GM11168 (cell line): ENCODE measurements around the gene PTPRN2.
"Not testable (repeated sequence)": the region's sequence is repeated elsewhere in the genome, so short reads cannot be mapped to it uniquely, and the experiment has no call there.

Experiments used
- in situ Hi-C: fragments of 300-500 bp; cut with MboI; formaldehyde crosslinking; loops from one replicate; pipeline ENCODE4 v1.12.0; 2022; ENCODE audit warnings: low sequenced_read_pairs; ENCODE audit not compliant: unreplicated experiment

PTPRN2 gene

DNA sequence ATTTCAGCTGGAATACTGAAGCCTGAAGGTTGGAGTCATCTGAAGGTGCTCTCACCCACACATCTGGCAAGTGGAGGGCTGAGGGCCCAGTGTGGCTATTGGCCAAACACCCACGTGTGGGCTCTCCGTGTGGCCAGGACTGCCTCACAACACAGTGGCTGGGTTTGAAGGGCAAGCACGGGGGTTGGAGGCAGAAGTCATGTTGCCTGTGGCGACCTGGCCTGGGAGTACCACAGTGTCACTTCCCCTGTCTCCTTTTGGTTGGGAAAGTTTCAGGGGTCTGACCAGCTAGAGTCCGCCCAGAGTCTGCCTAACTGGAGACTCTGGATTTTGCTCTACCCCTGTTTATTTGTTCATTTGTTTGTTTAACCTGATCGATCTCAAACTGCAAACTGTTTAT lies 1081.4 kb downstream of the PTPRN2 start:
- in situ Hi-C loops: no loop called here

DNA sequence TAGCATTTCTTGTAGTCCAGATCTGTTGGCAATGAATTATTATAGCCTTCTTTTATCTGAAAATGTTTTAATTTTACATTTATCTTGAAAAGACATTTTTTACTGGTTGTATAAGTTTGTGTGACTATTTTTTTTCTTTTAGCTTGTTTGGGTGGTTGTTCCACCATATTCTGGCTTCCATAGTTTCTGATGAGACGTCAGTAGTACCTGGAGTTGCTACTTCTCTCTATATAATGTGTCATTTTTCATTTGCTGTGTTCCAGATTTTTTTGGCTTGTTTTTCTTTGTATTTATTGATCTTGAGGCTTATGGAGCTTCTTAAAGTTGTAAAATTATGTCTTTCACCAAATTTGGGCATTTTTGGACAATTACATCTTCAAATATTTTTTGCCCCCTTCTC lies 1082.0 kb downstream of the PTPRN2 start:
- in situ Hi-C loops: no loop called here

DNA sequence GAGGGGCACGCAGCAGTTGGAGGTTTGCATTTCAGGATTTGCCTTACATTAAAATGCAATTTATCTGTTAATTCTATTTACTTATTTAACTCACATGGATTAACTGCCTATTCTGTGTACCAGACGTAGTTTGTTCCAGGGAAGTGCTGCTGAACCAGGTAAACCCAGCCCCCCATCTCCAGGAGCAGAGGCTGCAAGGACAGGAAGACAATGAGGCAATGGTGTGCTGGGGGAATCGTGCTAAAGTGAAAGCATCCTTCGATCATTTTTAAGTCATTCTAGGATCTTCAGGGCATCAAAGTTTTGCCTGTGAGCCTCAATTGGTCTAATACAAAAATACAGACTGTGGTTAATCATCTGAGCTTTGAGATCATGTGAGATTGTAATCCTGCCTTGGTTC lies 1084.4 kb downstream of the PTPRN2 start:
- in situ Hi-C loops: no loop called here

DNA sequence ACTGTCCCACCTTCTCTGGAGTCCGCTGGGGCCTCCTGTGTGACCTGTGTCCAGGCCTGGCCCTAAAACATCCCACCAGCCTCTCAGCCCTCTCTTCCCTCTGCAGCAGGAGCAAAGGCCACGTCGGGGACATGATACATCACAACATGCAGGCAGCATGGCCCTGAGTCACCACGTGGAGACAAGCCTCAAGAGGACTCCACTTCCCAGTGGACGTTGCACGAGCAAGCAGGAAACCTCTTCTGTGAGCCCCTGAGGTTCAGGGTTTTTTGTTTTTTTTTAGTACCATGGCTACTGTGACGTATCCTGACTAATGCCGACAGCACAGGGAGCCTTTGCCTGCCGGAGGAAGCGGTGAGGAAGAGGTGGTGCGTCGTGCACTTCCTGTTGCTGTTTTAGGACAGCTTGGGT lies 1084.9 kb downstream of the PTPRN2 start:
- in situ Hi-C loops: no loop called here

DNA sequence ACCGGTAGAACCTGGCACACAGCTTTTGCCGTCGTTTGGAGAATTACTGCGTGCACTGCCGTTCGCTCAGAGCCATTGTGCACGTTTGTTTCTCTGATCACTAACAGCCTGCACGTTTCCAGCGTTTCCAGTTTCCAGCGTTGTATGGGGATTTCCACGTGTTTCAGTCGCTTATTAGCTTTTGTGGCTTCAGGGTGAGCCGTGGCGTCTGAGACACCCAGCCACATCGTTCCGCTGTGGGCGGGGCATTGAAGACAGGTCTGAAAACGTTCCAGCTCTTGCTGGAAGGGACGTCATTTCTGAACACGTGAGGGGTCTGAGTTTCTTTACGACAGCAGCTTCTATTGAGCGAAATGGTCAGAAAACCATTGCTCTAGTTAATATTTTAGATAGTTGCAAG lies 1086.0 kb downstream of the PTPRN2 start:
- in situ Hi-C loops: no loop called here

DNA sequence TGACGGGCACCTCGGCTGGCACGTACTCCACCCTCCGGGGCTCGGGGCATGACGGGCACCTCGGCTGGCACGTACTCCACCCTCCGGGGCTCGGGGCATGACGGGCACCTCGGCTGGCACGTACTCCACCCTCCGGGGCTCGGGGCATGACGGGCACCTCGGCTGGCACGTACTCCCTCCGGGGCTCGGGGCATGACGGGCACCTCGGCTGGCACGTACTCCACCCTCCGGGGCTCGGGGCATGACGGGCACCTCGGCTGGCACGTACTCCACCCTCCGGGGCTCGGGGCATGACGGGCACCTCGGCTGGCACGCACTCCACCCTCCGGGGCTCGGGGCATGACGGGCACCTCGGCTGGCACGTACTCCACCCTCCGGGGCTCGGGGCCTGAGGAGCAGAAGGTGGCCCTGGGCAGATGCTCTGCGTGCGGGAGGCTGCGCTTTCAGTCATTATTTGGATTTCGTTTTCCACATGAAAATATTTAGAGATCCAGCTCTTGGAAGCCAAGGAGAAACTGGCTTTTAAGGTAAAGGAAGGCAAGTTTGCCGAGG lies 1086.6 kb downstream of the PTPRN2 start:
- in situ Hi-C loops: not testable (repeated sequence)

DNA sequence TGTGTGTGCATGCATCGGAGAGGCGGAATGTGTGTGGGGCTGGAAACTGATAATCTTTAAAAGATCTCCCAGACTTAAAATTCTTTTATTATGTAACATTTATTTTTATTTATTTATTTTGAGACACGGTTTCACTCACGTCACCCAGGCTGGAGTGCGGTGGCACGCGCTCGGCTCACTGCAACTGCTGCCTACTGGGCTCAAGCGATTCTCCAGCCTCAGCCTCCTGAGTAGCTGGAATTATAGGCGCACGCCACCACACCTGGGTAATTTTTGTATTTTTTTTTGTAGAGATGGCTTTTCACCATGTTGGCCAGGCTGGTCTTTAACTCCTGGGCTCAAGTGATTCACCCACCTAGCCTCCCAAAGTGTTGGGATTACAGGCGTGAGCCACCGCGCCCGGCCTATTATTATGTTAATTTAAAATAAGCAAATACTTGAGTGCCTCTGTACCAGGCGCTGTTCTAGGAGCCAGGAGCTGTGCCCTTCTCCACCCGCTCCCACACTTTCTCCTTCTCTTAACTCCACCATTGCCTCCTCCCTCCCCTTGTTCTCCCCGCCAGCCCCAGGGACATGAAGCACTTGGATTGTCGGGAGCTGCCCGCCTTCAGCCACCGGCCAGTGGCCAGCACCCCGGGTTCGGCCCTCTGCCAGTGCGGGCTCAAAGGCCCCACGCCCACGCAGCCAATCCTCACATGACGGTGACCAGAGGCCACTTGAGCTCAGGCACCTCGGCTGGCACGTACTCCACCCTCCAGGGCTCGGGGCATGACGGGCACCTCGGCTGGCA lies 1087.3 kb downstream of the PTPRN2 start:
- in situ Hi-C loops: no loop called here

DNA sequence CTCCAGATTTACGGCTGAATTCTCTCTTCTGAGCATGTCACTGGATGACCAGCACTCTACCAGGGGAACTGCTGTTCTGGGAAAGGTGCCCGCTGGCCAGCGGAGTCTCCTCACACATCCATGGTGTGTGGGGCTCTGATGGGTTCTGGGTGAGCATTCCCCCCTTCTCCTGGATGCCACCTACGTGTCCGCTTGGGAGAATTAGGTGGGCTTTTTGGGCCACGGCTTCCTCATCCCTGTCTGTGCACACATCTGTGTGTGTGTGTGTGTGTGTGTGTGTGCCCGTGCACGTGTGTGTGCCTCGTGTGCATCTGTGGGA lies 1087.8 kb downstream of the PTPRN2 start:
- in situ Hi-C loops: no loop called here

DNA sequence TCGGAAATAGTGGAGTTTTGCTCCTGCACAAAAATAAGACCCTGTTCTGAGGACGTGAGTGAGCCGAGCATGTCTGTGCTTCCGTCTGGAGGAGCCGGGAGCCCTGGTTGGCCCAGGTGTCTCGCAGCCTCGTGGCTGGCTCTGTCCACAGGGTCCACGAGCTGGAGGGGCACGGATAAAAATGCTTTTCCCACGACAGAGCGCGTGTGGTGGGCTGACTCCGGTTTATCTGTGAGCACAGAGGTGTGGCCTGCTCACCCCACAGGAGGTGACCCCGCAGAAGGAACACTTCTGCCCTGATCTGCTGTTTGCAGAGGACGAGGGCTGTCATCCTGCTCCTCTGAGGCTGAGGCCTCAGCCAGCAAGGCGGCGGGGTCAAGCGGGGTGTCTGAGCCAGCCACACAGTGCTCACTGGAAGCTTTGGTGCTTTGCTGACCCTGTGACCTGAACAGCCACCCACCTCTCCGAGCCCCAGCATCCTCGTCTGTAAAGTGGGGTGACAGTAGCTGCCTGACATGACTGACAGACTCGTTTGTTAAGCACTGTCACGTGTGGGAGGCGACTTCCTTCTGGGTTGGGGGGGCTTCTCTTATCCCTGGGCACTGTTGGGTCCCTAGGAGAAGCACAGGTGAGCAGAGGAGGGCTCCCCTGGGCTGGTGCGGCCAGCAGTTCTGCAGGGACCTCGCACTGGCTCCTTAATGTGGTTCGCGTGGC lies 1088.3 kb downstream of the PTPRN2 start:
- in situ Hi-C loops: no loop called here

DNA sequence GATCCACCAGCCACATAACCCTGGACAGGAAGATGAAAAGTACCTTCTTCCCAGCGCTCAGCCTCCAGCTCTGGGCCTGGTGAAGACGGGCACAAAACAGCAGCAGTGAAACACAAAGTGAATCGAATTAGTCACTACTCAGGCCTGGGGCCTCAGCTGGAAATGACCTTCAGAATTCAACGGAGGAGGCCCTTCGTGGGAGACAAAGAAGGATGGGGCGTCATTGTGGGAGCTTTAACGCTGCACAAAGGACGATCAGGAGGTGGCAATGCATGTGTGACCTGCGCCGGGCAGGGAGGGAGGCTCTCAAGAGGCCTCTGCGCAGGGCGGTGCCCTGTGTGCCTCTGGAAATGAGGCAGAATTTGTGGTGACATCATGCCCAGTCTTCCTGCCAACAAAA lies 1089.0 kb downstream of the PTPRN2 start:
- in situ Hi-C loops: no loop called here

DNA sequence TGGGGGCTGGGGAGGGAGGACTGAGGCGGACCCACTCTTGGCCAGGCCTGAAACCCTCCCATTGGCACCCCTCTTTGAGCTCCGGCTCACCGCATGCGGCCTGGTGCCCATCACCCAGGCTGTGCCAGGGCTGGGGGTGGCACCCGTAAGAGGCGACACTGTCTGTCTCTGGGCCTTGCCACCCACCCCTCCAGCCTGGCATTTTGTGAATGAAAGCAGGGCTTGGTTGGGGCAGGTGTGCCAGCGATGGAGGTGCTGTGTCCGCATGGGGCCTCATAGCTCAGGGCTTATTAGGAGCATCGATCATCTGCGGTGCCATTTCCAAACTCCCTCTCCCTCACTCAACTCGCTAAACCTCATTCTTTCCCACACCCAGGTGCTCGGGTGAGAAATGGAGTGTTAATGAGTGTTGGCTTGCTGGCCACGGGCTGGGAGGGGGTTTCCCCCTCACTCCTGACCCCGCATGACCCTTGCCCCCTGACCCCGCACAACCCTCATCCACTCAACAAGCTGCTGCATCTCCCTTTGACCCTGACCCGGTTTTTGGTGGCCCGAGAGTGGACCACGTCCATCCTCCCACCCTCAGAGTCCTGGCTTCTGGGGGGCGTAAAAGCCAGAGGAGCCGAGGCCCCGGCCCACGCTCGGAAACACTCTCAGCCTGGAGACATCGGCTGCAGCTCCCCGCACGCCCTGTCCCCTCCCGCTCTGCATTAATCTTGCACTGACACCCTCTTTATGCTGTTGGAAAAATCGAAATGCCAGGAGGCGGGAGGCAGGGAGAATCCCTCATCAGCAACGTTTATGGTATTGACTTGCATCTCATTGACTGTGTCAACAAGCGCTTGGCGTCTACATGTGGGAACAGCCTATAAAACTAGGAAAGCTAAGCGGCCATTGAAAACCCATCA lies 1089.6 kb downstream of the PTPRN2 start:
- in situ Hi-C loops: no loop called here

DNA sequence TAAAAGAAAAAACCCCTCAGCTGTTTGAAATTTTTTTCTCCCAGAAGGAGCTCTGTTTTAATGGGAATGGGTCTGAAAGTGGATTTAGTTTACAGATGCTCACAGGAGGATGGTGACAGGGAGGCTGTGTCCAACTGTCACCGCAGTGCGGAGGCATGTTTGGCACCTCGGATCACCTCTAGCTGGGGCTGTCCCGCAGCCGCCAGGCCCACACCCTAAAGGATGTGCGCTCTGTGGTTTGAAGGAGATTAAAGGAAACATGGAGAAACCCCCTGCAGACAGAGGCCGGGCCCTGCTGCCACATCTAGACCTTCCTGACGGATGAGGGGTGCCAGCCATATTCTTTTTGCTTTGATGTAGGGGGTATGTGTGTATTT lies 1090.3 kb downstream of the PTPRN2 start:
- in situ Hi-C loops: no loop called here

DNA sequence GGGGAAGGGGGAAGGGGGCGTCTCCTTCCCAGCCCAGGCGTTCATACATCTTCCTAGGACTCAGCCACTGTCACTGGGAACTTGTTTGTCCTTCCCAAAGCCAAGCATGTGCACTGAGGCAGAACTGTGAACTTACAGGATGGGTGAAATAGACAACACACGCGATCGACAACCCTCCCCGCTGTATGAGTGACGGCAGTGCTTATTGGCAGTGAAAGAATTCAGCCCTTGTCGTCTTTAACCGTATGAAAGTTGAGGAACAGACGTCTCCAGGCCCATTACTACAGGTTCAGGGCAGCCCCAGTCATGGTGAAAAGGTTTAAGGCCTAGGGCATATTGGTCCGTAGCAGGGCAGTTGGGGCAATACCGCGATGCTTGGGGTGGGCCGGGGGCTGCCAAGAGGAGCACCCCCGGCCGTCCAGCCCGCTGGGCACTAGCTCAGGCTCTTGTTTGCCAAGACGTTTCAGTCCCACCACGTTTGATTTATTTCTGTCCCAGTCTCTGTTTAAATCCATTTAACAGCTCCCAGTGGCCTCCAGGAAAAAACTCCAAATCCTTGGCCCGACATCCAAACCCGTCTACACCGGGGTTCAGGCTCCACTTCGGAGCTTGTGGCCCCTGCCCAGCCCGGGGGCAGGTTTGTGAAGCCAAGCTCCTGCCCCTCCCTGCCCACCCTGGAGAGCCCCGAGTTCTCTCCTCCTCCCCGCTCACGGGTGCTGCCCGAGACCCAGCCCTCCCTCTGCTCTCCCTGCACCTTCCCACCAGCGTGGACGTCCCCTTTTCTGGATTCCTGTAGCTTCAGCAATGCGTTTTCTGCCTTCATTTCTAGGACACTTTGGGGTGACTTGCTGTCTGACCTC lies 1091.0 kb downstream of the PTPRN2 start:
- in situ Hi-C loops: no loop called here

DNA sequence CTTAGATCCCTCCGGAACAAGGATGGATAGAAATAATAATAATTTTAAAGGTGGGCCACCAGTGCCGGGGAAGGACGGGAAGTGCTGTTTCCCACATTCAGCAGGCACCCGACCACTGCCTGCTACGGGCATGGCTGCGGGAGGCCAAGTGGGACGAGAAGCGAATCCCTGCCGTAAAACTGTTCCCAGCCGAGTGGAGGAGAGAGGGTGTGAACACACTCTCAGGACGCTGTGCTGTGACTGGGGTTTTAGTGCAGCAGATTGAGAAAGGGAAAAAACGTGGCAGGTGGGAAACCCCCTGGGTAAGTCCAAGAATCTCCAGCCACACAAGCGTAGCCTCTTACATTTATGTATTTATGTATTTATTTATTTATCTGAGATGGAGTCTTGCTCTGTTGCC lies 1092.0 kb downstream of the PTPRN2 start:
- in situ Hi-C loops: no loop called here

DNA sequence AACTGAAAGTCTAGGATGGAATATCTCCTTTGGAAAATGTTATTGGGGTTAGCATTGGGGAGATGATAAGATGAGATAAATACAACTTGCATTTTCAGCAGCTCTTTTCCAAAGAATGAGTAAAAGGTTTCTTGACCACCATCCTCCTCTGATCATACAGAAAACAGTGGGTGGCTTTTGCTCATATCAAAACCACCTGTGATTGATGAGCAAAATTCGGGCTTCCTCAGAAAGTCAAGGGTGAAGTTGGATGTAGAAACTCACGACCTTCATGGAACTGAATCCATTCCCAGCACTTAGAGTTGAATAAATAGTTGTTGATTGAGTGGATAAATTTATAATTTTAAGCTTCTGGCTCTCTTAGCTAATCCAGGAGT lies 1092.5 kb downstream of the PTPRN2 start:
- in situ Hi-C loops: no loop called here

DNA sequence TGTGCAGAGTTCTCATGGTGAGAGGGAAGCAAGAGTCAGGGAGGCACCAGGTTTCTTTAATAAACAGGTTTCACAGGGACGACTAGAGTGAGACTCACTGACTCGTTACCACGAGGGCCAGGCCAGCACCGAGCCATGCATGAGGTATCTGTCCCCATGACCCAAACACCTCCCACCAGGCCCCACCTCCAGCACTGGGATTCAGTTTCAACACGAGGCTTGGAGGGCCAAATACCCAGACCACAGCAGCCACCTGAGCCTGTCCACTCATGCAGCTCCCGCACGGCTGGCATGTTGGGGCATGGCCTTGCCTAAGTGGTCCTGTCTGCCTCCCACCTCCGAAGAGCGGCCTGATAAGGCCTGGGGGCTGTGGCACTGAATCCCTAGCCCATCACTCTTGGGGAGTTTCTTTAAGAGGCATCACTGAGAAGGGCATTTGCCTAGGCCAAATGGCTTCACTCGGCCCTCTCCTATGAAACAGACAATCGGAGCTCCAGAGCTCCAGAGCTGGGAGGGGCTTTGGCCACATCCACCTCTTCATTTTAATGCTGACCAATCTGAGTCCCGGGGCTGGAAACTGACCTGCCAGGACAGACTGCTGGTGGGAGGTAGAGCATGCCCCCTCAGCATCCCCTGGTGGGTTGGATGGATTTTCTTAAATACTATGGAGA lies 1093.0 kb downstream of the PTPRN2 start:
- in situ Hi-C loops: no loop called here

DNA sequence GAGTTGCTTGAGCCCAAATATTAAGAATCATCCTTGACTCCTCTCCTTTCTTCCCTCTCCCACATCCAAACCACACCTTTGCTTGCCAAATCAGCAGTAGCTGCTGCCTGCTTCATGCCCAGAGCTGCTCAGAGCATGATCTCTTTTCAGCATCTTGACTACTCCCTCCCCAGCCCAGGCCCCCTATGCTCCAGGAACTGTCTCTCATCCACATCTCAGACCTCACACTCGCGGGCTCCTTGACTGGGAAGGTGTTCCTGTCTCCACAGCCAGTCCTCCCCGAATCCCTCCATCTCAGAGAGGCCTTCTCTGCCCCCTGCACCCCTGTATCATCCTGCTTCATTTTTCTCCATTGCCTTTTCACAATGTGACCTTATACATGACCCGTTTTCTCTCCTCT lies 1093.8 kb downstream of the PTPRN2 start:
- in situ Hi-C loops: no loop called here

DNA sequence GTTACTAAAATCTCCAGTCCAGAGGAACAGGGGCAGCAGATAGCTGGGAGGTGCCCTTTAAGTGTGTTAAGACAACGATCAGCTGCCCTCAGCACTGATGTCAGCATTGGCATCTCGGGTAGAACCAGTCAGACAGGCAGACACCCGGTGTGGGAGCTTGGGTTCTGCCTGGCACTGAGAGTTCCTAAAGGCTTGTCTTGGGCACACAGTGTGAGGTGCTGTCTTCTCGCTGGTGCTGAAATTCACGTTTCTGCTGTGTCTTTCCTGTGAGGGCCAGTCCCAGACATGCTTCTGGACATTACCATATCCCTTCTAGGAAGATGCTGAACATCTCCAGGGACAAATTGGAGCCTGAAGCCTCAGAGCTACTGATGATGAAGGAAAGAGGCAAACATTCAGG lies 1094.6 kb downstream of the PTPRN2 start:
- in situ Hi-C loops: no loop called here

DNA sequence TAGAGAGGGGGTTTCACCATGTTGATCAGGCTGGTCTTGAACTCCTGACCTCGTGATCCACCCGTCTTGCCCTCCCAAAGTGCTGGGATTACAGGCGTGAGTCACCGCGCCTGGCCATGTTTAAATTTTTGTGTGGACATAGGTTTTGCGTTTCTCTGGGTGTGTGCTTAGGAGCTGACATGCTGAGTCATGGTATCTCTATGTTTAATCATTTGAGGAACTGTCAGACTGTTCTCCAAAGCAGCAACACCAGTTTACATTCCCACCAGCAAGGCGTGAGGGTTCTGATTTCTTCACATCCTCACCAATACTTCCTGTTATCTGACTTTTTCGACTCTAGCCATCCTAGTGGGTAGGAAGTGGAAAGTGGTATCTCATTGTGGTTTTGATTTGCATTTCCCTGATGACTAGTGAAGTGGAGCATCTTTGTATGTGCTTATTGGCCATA lies 1097.1 kb downstream of the PTPRN2 start:
- in situ Hi-C loops: no loop called here
